H9 (cell line): Measurements from ENCODE around the gene HES4. TPM values are rescaled to one million over a fixed set of nuclear protein-coding genes. Genes with fewer than 3 reads are reported as not detected.

ENCODE experiments used
- DNase-seq: peaks from one replicate; pipeline ENCODE4 v3.0.0-alpha.2; 2017
- H2AFZ ChIP-seq: one replicate; pipeline ENCODE4 v1.6.1; 2013; ENCODE audit warnings: mild to moderate bottlenecking, low read length, control low read depth, moderate library complexity
- H2AK5ac ChIP-seq: 2 replicates; pipeline ENCODE4 v1.6.1; 2013; ENCODE audit warnings: low read length, control low read depth, mixed read lengths; ENCODE audit not compliant: insufficient read length
- H2BK120ac ChIP-seq: one replicate; pipeline ENCODE4 v1.6.1; 2013; ENCODE audit warnings: low read depth, mild to moderate bottlenecking, low read length, control low read depth, inconsistent platforms; ENCODE audit not compliant: poor library complexity, severe bottlenecking
- H2BK12ac ChIP-seq: 2 replicates; pipeline ENCODE4 v1.6.1; 2013; ENCODE audit warnings: low read length, control low read depth, mixed read lengths, low read depth; ENCODE audit not compliant: insufficient read length
- H2BK15ac ChIP-seq: 2 replicates; pipeline ENCODE4 v1.6.1; 2013; ENCODE audit warnings: low read depth, low read length, control low read depth
- H2BK20ac ChIP-seq: one replicate; pipeline ENCODE4 v1.6.1; 2013; ENCODE audit warnings: low read depth, mild to moderate bottlenecking, low read length, control low read depth, inconsistent platforms; ENCODE audit not compliant: poor library complexity, severe bottlenecking
- H2BK5ac ChIP-seq: 2 replicates; pipeline ENCODE4 v1.6.1; 2013; ENCODE audit warnings: low read length, control low read depth, mixed read lengths; ENCODE audit not compliant: insufficient read length
- H3K14ac ChIP-seq: 2 replicates; pipeline ENCODE4 v1.6.1; 2013; ENCODE audit warnings: low read length, control low read depth; ENCODE audit not compliant: insufficient read depth
- H3K18ac ChIP-seq: 2 replicates; pipeline ENCODE4 v1.6.1; 2013; ENCODE audit warnings: low read depth, mild to moderate bottlenecking, mixed read lengths, low read length, control low read depth; ENCODE audit not compliant: insufficient read length
- H3K23ac ChIP-seq: 2 replicates; pipeline ENCODE4 v1.6.1; 2013; ENCODE audit warnings: low read length, control low read depth, mixed read lengths, low read depth; ENCODE audit not compliant: insufficient read length
- H3K23me2 ChIP-seq: 2 replicates; pipeline ENCODE4 v1.6.1; 2013; ENCODE audit warnings: low read depth, mild to moderate bottlenecking, mixed read lengths, low read length, control low read depth; ENCODE audit not compliant: insufficient read length, poor library complexity, severe bottlenecking
- H3K27ac ChIP-seq: 2 replicates; pipeline ENCODE4 v1.5.1; 2013; ENCODE audit warnings: low read length, control low read depth, mixed read lengths, low read depth; ENCODE audit not compliant: insufficient read length
- H3K27me3 ChIP-seq: 2 replicates; pipeline ENCODE4 v1.6.1; 2013; ENCODE audit warnings: low read length, control low read depth, inconsistent platforms; ENCODE audit not compliant: insufficient read depth
- H3K4ac ChIP-seq: 2 replicates; pipeline ENCODE4 v1.6.1; 2013; ENCODE audit warnings: low read depth, mild to moderate bottlenecking, control low read depth, inconsistent platforms, low read length, moderate library complexity
- H3K4me1 ChIP-seq: 2 replicates; pipeline ENCODE4 v1.6.1; 2013; ENCODE audit warnings: low read length, control low read depth, inconsistent platforms; ENCODE audit not compliant: insufficient read depth
- H3K4me2 ChIP-seq: 2 replicates; pipeline ENCODE4 v1.6.1; 2013; ENCODE audit warnings: low read length, control low read depth, mixed read lengths; ENCODE audit not compliant: insufficient read length, insufficient read depth
- H3K56ac ChIP-seq: 2 replicates; pipeline ENCODE4 v1.6.1; 2013; ENCODE audit warnings: low read depth, mild to moderate bottlenecking, mixed read lengths, low read length, control low read depth; ENCODE audit not compliant: insufficient read length
- H3K79me1 ChIP-seq: 2 replicates; pipeline ENCODE4 v1.6.1; 2013; ENCODE audit warnings: low read depth, mild to moderate bottlenecking, moderate library complexity, low read length, control low read depth, inconsistent platforms; ENCODE audit not compliant: insufficient read depth, poor library complexity, severe bottlenecking
- H3K79me2 ChIP-seq: 2 replicates; pipeline ENCODE4 v1.6.1; 2013; ENCODE audit warnings: low read length, control low read depth, inconsistent platforms; ENCODE audit not compliant: insufficient read depth
- H3K9ac ChIP-seq: 2 replicates; pipeline ENCODE4 v1.6.1; 2013; ENCODE audit warnings: low read length, control low read depth, mixed read lengths; ENCODE audit not compliant: insufficient read length; ENCODE audit errors: extremely low read depth
- H3K9me3 ChIP-seq: one replicate; pipeline ENCODE4 v1.6.1; 2013; ENCODE audit warnings: low read depth, low read length, inconsistent platforms; ENCODE audit not compliant: control insufficient read depth
- H3T11ph ChIP-seq: one replicate; pipeline ENCODE4 v1.6.1; 2013; ENCODE audit warnings: mild to moderate bottlenecking, low read length, control low read depth, inconsistent platforms
- H4K20me1 ChIP-seq: one replicate; pipeline ENCODE4 v1.6.1; 2013; ENCODE audit not compliant: control insufficient read depth, insufficient read length, insufficient read depth
- H4K5ac ChIP-seq: 2 replicates; pipeline ENCODE4 v1.6.1; 2013; ENCODE audit warnings: low read depth, mild to moderate bottlenecking, mixed read lengths, low read length, control low read depth; ENCODE audit not compliant: insufficient read length
- H4K8ac ChIP-seq: replicated peaks from 2 replicates; pipeline ENCODE4 v1.6.1; 2013; ENCODE audit warnings: low read length, control low read depth, mixed read lengths, low read depth; ENCODE audit not compliant: insufficient read length
- H4K91ac ChIP-seq: 2 replicates; pipeline ENCODE4 v1.6.1; 2013; ENCODE audit warnings: low read depth, mild to moderate bottlenecking, moderate library complexity, mixed read lengths, low read length, control low read depth; ENCODE audit not compliant: insufficient read length
- H3K27ac Mint-ChIP-seq, 3 experiments: 2 replicates in 2 of 3; 3 replicates in 1 of 3; pipeline ENCODE4 v1.8.0; 2020 to 2021; ENCODE audit warnings: mixed read lengths in 3 of 3, mild to moderate bottlenecking in 1 of 3, moderate library complexity in 1 of 3
- H3K27me3 Mint-ChIP-seq: 2 replicates; pipeline ENCODE4 v1.8.0; 2021; ENCODE audit warnings: low read depth, mild to moderate bottlenecking, moderate library complexity, mixed read lengths
- H3K36me3 Mint-ChIP-seq, 3 experiments: 2 replicates in 2 of 3; 3 replicates in 1 of 3; pipeline ENCODE4 v1.8.0; 2020 to 2021; ENCODE audit warnings: low read depth in 3 of 3, mixed read lengths in 3 of 3; ENCODE audit not compliant: insufficient read depth in 1 of 3
- H3K4me1 Mint-ChIP-seq, 2 experiments: 2 replicates each; pipeline ENCODE4 v1.8.0; 2020; ENCODE audit warnings: mixed read lengths in 2 of 2
- H3K4me3 Mint-ChIP-seq, 2 experiments: 2 replicates in 1 of 2; 3 replicates in 1 of 2; pipeline ENCODE4 v1.8.0; 2020 to 2021; ENCODE audit warnings: mild to moderate bottlenecking in 2 of 2, mixed read lengths in 2 of 2, moderate library complexity in 1 of 2
- H3K9me3 Mint-ChIP-seq, 2 experiments: 2 replicates in 1 of 2; 3 replicates in 1 of 2; pipeline ENCODE4 v1.8.0; 2020; ENCODE audit warnings: mild to moderate bottlenecking in 2 of 2, mixed read lengths in 2 of 2, moderate library complexity in 1 of 2
- CTCF ChIP-seq: fragments of 200-600 bp; sonication (generic); conservative IDR thresholded peaks from 3 replicates; pipeline ENCODE4 v1.8.0; 2021; ENCODE audit warnings: antibody characterized with exemption, mild to moderate bottlenecking
- WGBS: extraction: QIAGEN DNeasy Blood & Tissue Kit; methylation state at CpG from one replicate; pipeline ENCODE4 v1.1.7; 2013; ENCODE audit warnings: missing lambda C conversion rate, low lambda C conversion rate, mixed read lengths; ENCODE audit not compliant: insufficient read length; ENCODE audit errors: extremely low coverage; 5-methylcytosine and 5-hydroxymethylcytosine counted together
- total RNA-seq: library from RNA; stranded (reverse); gene quantifications from 2 replicates; pipeline ENCODE4 v1.2.1, GENCODE V29; 2021

Gene HES4
- total RNA-seq, 1 experiment from 2014 or later = 4.0 TPM

- Histone ChIP-seq H3K27ac (no peak overlapping the region), H3K4me2 (no peak overlapping the region), H3K18ac (no peak overlapping the region), H3K4ac (no peak overlapping the region), H4K91ac (no peak overlapping the region), H3K79me1 (no peaks in the 10 kb centered on the region), H2BK120ac (no peak overlapping the region), H4K5ac (no peak overlapping the region), H3K27me3 (no peaks in the 10 kb centered on the region), H3K56ac (no peak overlapping the region), H2BK5ac (no peak overlapping the region), H2AK5ac (no peak overlapping the region), H4K8ac (no peak overlapping the region), H3K4me1 (no peaks in the 10 kb centered on the region), H4K20me1 (no peaks in the 10 kb centered on the region), H2AFZ (no peak overlapping the region), H3K9ac (no peak overlapping the region), H3K23me2 (no peaks in the 10 kb centered on the region), H2BK12ac (no peak overlapping the region), H2BK15ac (no peak overlapping the region), H3K23ac (no peak overlapping the region), H3K79me2 (no peaks in the 10 kb centered on the region), H3K9me3 (no peaks in the 10 kb centered on the region), H3T11ph (no peak overlapping the region), H2BK20ac (no peak overlapping the region), H3K14ac (no peak overlapping the region)
- Mint-ChIP-seq H3K27me3 (no peaks in the 10 kb centered on the region), H3K27ac (no peak overlapping the region), H3K4me1 (peaks cover 0 to 5% of the 10 kb centered on the region in 2 experiments; a peak in 1 of 4 replicates), H3K9me3 (no peaks in the 10 kb centered on the region; a peak in 2 of 5 replicates), H3K4me3 (no peak overlapping the region), H3K36me3 (peaks cover 39 to 84% (median 80%) of the 10 kb centered on the region in 3 experiments; a peak in 6 of 7 replicates)
- no CpG with 5 or more reads among the region's 23 CpGs for WGBS
- no peak for TF ChIP-seq CTCF
- no peak for DNase-seq
Measured at GRCh38 chr1:950881-951280, 49.0 kb downstream of the HES4 start.
